ENCODE data around the gene C2orf66. TPM values are rescaled to one million over a fixed set of nuclear protein-coding genes. Genes with fewer than 3 reads are reported as not detected.

The C2orf66 gene
- total RNA-seq, 4 donors from 2014 or later: 0.18 TPM; not detected in 3

- no peak for DNase-seq
- Histone ChIP-seq H3K27me3 (no peaks in the 10 kb centered on the region), H3K27ac (no peak overlapping the region), H3K9me3 (no peaks in the 10 kb centered on the region), H3K36me3 (peaks cover 0 to 63% (median 0%) of the 10 kb centered on the region in 3 donors), H3K4me1 (no peaks in the 10 kb centered on the region), H3K4me3 (no peak overlapping the region)
- TF ChIP-seq CTCF (IDR thresholded peaks at IDR 0.05) (no peak), POLR2A (IDR thresholded peaks at IDR 0.05) (no peak)
- intact Hi-C loops (cut with DNase I): no loop called here
These were observed 37.1 kb upstream of the C2orf66 start for GRCh38 chr2:196846295-196846694.

- Histone ChIP-seq H3K9me3 (no peaks in the 10 kb centered on the region), H3K4me1 (no peaks in the 10 kb centered on the region), H3K27me3 (no peaks in the 10 kb centered on the region), H3K27ac (no peak overlapping the region), H3K4me3 (no peak overlapping the region), H3K36me3 (peaks cover 0 to 72% (median 0%) of the 10 kb centered on the region in 3 donors)
- intact Hi-C loops (cut with DNase I): no loop called here
- no peak for TF ChIP-seq CTCF (IDR thresholded peaks at IDR 0.05)
- no peak for TF ChIP-seq POLR2A (IDR thresholded peaks at IDR 0.05)
- DNase-seq: no peak
- WGBS, 2 donors: 78 to 83% methylated on average over 3 of the region's 3 CpGs
These were observed 36.2 kb upstream of the C2orf66 start for GRCh38 chr2:196845371-196845770.

- 59 to 70% methylated on average over 2 of the region's 2 CpGs for WGBS, 2 donors
- no peaks in the 10 kb centered on the region for H3K27me3 ChIP-seq
- peaks cover 0 to 86% (median 0%) of the 10 kb centered on the region in 3 donors for H3K36me3 ChIP-seq
- no peak for TF ChIP-seq CTCF (IDR thresholded peaks at IDR 0.05)
- no peak for TF ChIP-seq POLR2A (IDR thresholded peaks at IDR 0.05)
- intact Hi-C loops (cut with DNase I): no loop called here
- no peak overlapping the region for H3K27ac ChIP-seq
- H3K4me3 ChIP-seq: no peak overlapping the region
- H3K9me3 ChIP-seq: no peaks in the 10 kb centered on the region
- DNase-seq: no peak
- H3K4me1 ChIP-seq: peaks cover 0 to 8% (median 0%) of the 10 kb centered on the region in 3 donors
These were observed 31.0 kb upstream of the C2orf66 start for GRCh38 chr2:196840171-196840570.

- Histone ChIP-seq H3K9me3 (no peaks in the 10 kb centered on the region), H3K36me3 (peaks cover 0 to 80% (median 0%) of the 10 kb centered on the region in 3 donors)
- intact Hi-C loops (cut with DNase I): no loop called here
These were observed 30.4 kb upstream of the C2orf66 start for GRCh38 chr2:196839574-196839973.

GRCh38 chr2:196836440-196836839 is 27.3 kb upstream of the C2orf66 start:
- TF ChIP-seq POLR2A (IDR thresholded peaks at IDR 0.05) (no peak), CTCF (IDR thresholded peaks at IDR 0.05) (no peak)
- no peaks in the 10 kb centered on the region for H3K27me3 ChIP-seq
- no peak for DNase-seq
- H3K4me1 ChIP-seq: peaks cover 0 to 8% (median 0%) of the 10 kb centered on the region in 3 donors
- H3K27ac ChIP-seq: no peak overlapping the region
- H3K4me3 ChIP-seq: no peak overlapping the region
- peaks cover 0 to 50% (median 0%) of the 10 kb centered on the region in 3 donors for H3K36me3 ChIP-seq
- intact Hi-C loops (cut with DNase I): no loop called here
- H3K9me3 ChIP-seq: no peaks in the 10 kb centered on the region

More at GRCh38 chr2:196839574-196839973, 30.4 kb upstream of the C2orf66 start:
- no peak for DNase-seq
- no peaks in the 10 kb centered on the region for H3K27me3 ChIP-seq
- H3K4me3 ChIP-seq: no peak overlapping the region
- no peak overlapping the region for H3K27ac ChIP-seq
- WGBS, 2 donors: 92 to 93% methylated on average over 2 of the region's 2 CpGs
- TF ChIP-seq POLR2A (IDR thresholded peaks at IDR 0.05) (no peak), CTCF (IDR thresholded peaks at IDR 0.05) (no peak)
- peaks cover 0 to 8% (median 0%) of the 10 kb centered on the region in 3 donors for H3K4me1 ChIP-seq
